K562 (cell line): Measurements from ENCODE around the gene MOAP1. TPM values are rescaled to one million over a fixed set of nuclear protein-coding genes. Genes with fewer than 3 reads are reported as not detected.

ENCODE experiments used
- ATAC-seq: fragments of 200-7000 bp; cut with Tn5 transposase; 3 replicates; pipeline ENCODE4 v1.9.1; 2020; ENCODE audit warnings: moderate library complexity
- BruUV-seq: library from RNA; stranded (reverse); fragments of 400-500 nt; replicated peaks from 2 replicates; lab custom pipeline; 2021; lab: Mats Ljungman, UMichigan
- CTCF ChIA-PET: fragments of 300-600 bp; formaldehyde crosslinking; extraction: SDS; loops from one replicate; lab custom pipeline; 2021; ENCODE audit warnings: low intra/inter-chr PET ratio; lab: Yijun Ruan, JAX
- POLR2A ChIA-PET: fragments of 300-600, 350-650 bp; sonication (Branson Sonifier 250); formaldehyde crosslinking; extraction: SDS; loops from one replicate; lab custom pipeline; 2021; ENCODE audit warnings: antibody characterized with exemption, inconsistent platforms; lab: Yijun Ruan, JAX
- DNase-seq, 4 experiments: peaks; one replicate each; pipeline versions ENCODE4 v3.0.0 to v3.0.0-alpha.2; 2011 to 2018; ENCODE audit warnings: low spot score in 3 of 4, mixed read lengths in 3 of 4; ENCODE audit errors: extremely low read depth in 1 of 4
- FAIRE-seq: peaks from 2 replicates; lab custom pipeline; 2011; peaks lifted over from hg19 to GRCh38; lab: Jason Lieb, UNC
- H2AFZ ChIP-seq: 2 replicates; pipeline ENCODE4 v1.6.0; 2011; ENCODE audit warnings: low read depth, low read length, control low read depth, inconsistent platforms
- H3K27ac ChIP-seq: fragments of 200-600 bp; 3 replicates; pipeline ENCODE4 v1.8.0; 2011; ENCODE audit warnings: low read depth, mild to moderate bottlenecking, control low read depth, inconsistent platforms, low read length, moderate library complexity, mixed read lengths; ENCODE audit errors: extremely low read depth
- H3K27me3 ChIP-seq, 2 experiments: fragments of 300-600 bp in 1 of 2; 2 replicates in 1 of 2; 3 replicates in 1 of 2; pipeline versions ENCODE4 v1.6.0 to v1.8.0; 2011; ENCODE audit warnings: inconsistent platforms in 2 of 2, low read length in 2 of 2, mild to moderate bottlenecking in 1 of 2, mixed read lengths in 1 of 2, moderate library complexity in 1 of 2; ENCODE audit not compliant: control insufficient read depth in 2 of 2, insufficient read depth in 2 of 2
- H3K36me3 ChIP-seq: fragments of 300-600 bp; 3 replicates; pipeline ENCODE4 v1.8.0; 2011; ENCODE audit warnings: mild to moderate bottlenecking, low read length, inconsistent platforms; ENCODE audit not compliant: control insufficient read depth, insufficient read depth
- H3K4me1 ChIP-seq, 2 experiments: fragments of 200-600 bp in 1 of 2; replicated peaks in 1 of 2; 2 replicates in 1 of 2; 3 replicates in 1 of 2; pipeline versions ENCODE4 v1.5.1 to v1.8.0; 2011; ENCODE audit warnings: inconsistent platforms in 2 of 2, low read length in 2 of 2, mild to moderate bottlenecking in 1 of 2, mixed read lengths in 1 of 2, moderate library complexity in 1 of 2; ENCODE audit not compliant: control insufficient read depth in 2 of 2, insufficient read depth in 2 of 2
- H3K4me2 ChIP-seq: 2 replicates; pipeline ENCODE4 v1.6.1; 2011; ENCODE audit warnings: low read length, control low read depth, inconsistent platforms, mixed read lengths; ENCODE audit not compliant: insufficient read depth
- H3K4me3 ChIP-seq: fragments of 200-600 bp; sonication (generic), shearing (Covaris generic); 2 replicates; pipeline ENCODE4 v1.5.1; 2016; ENCODE audit warnings: control low read depth, inconsistent platforms
- H3K79me2 ChIP-seq: fragments of 200-600 bp; 3 replicates; pipeline ENCODE4 v1.8.0; 2011; ENCODE audit warnings: low read length, inconsistent platforms; ENCODE audit not compliant: control insufficient read depth, insufficient read depth
- H3K9ac ChIP-seq, 2 experiments: 2 replicates each; pipeline versions ENCODE4 v1.6.0 to v1.6.1; 2011; ENCODE audit warnings: low read depth in 2 of 2, low read length in 2 of 2, control low read depth in 1 of 2, inconsistent platforms in 1 of 2, mild to moderate bottlenecking in 1 of 2, mixed read lengths in 1 of 2; ENCODE audit not compliant: insufficient read depth in 1 of 2
- H3K9me1 ChIP-seq: one replicate; pipeline ENCODE4 v1.6.0; 2011; ENCODE audit warnings: inconsistent platforms, mild to moderate bottlenecking, low read length, moderate library complexity; ENCODE audit not compliant: control insufficient read depth, insufficient read depth
- H3K9me3 ChIP-seq: replicated peaks from 2 replicates; pipeline ENCODE4 v1.5.1; 2011; ENCODE audit warnings: low read depth, low read length, inconsistent platforms; ENCODE audit not compliant: control insufficient read depth, insufficient read depth
- H4K20me1 ChIP-seq: replicated peaks from 2 replicates; pipeline ENCODE4 v1.6.1; 2011; ENCODE audit warnings: low read length, inconsistent platforms, mixed read lengths; ENCODE audit not compliant: control insufficient read depth, insufficient read depth
- ESRRA ChIP-seq: fragments of 450-650 bp; IDR thresholded peaks from 2 replicates; pipeline ENCODE4 v1.6.1; 2014; ENCODE audit warnings: low read depth, mild to moderate bottlenecking, moderate library complexity, borderline replicate concordance
- HSF4 ChIP-seq: fragments of 250-450 bp; sonication (Bioruptor Pico); IDR thresholded peaks from 2 replicates; pipeline ENCODE4 v2.1.2; 2022; ENCODE audit warnings: mild to moderate bottlenecking, moderate library complexity, borderline replicate concordance
- MEF2A ChIP-seq: IDR thresholded peaks from 2 replicates; pipeline ENCODE4 v1.6.1; 2011; ENCODE audit warnings: low read depth, mild to moderate bottlenecking, low read length, moderate library complexity; ENCODE audit not compliant: control insufficient read depth
- MEF2D ChIP-seq: conservative IDR thresholded peaks from 2 replicates; pipeline ENCODE4 v1.6.1; 2016; ENCODE audit warnings: low read depth, missing genetic modification characterization, missing compliant biosample characterization
- POU5F1 ChIP-seq: fragments of 150-350 bp; IDR thresholded peaks from 2 replicates; pipeline ENCODE4 v1.6.1; 2014; ENCODE audit warnings: borderline replicate concordance, low read length, low read depth, mild to moderate bottlenecking; ENCODE audit not compliant: partially characterized antibody
- RAD21 ChIP-seq, 2 experiments: fragments of 250-450 bp in 1 of 2; fragments of 450-650 bp in 1 of 2; sonication (Bioruptor Pico) in 1 of 2; formaldehyde crosslinking in 1 of 2; IDR thresholded peaks in 1 of 2; conservative IDR thresholded peaks in 1 of 2; 2 replicates each; pipeline versions ENCODE4 v1.4.0 to v1.8.0; 2020 to 2022; ENCODE audit warnings: mild to moderate bottlenecking in 2 of 2, moderate library complexity in 1 of 2
- SREBF2 ChIP-seq: sonication (generic); formaldehyde crosslinking; IDR thresholded peaks from 2 replicates; pipeline ENCODE4 v1.4.0; 2020; ENCODE audit warnings: mild to moderate bottlenecking, missing genetic modification reagents
- TARDBP ChIP-seq: fragments of 450-650 bp; IDR thresholded peaks from 2 replicates; pipeline ENCODE4 v1.6.1; 2016
- VEZF1 ChIP-seq: fragments of 200-800 bp; sonication (Bioruptor generic); IDR thresholded peaks from 2 replicates; pipeline ENCODE4 v1.6.1; 2017; ENCODE audit warnings: missing genetic modification characterization, missing compliant biosample characterization
- ZBTB1 ChIP-seq: sonication (generic); formaldehyde crosslinking; IDR thresholded peaks from 2 replicates; pipeline ENCODE4 v1.8.1; 2023; ENCODE audit warnings: missing genetic modification reagents, low read depth, mild to moderate bottlenecking, borderline replicate concordance
- ZNF174 ChIP-seq: fragments of 250-450 bp; sonication (Bioruptor Pico); IDR thresholded peaks from 2 replicates; pipeline ENCODE4 v1.4.0; 2020; ENCODE audit warnings: mild to moderate bottlenecking
- ZNF280A ChIP-seq: fragments of 450-650 bp; IDR thresholded peaks from 2 replicates; pipeline ENCODE4 v1.6.1; 2018; ENCODE audit warnings: mild to moderate bottlenecking, low read depth; ENCODE audit not compliant: partially characterized antibody
- WGBS: fragments of 100-300 bp; shearing (Covaris generic); methylation state at CpG from one replicate; pipeline ENCODE4 v1.1.6; 2016; ENCODE audit warnings: low coverage, mixed read lengths; ENCODE audit not compliant: insufficient coverage; ENCODE audit errors: missing lambda C conversion rate; 5-methylcytosine and 5-hydroxymethylcytosine counted together
- in situ Hi-C: fragments of 300-500 bp; cut with MboI; formaldehyde crosslinking; loops from 4 replicates; pipeline ENCODE4 v1.15.0; 2018; ENCODE audit warnings: inconsistent platforms, mixed read lengths
- intact Hi-C: fragments of 100-400 bp; cut with micrococcal nuclease; formaldehyde crosslinking; loops from 2 replicates; pipeline ENCODE4 v1.14.2; 2022
- polyA plus RNA-seq, 8 experiments: library from polyadenylated mRNA; depleted of rRNA in 4 of 8; stranded (reverse) in 5 of 8; unstranded in 3 of 8; fragments of >200 nt; fragmentation: Nextera tagmentation in 2 of 8; fragmentation: Illumina TruSeq in 1 of 8; extraction: Ambion mirVana in 2 of 8; extraction: Trizol in 1 of 8; gene quantifications; 2 replicates each; pipeline versions ENCODE4 v1.2.1 to v1.2.3, GENCODE V29; 2011 to 2014; ENCODE audit warnings: inconsistent platforms in 1 of 8, missing spikeins in 1 of 8
- total RNA-seq, 7 experiments: library from RNA; depleted of rRNA in 6 of 7; stranded (reverse); fragments of >200 nt in 6 of 7; fragmentation: Illumina TruSeq in 2 of 7; extraction: Trizol in 2 of 7; gene quantifications; 2 replicates each; pipeline versions ENCODE4 v1.2.1 to v1.2.3, GENCODE V29; 2011 to 2021; ENCODE audit warnings: low replicate concordance in 1 of 7

MOAP1 gene
- total and polyA plus RNA-seq, 9 of the 15 experiments (the other 6 are each of a cell fraction or from before 2014, with no cell fraction given) = 1.5 to 14.4 (median 6.0) TPM

GRCh38 chr14:93133464-93133863 lies 51.2 kb downstream of the MOAP1 start:
- no peaks in the 10 kb centered on the region for H3K36me3 ChIP-seq
- ChIA-PET POLR2A (interaction anchor here (0.9 to 1.2 kb wide), 2 partner anchors 20 to 46 kb away, joined by 3 read pairs; no protein-coding TSS in a partner anchor), CTCF (no interaction called here)
- H3K27me3 ChIP-seq = peaks cover 0 to 10% of the 10 kb centered on the region in 2 experiments; a peak in 4 of 5 replicates
- H3K4me1 ChIP-seq = peaks cover 3 to 7% of the 10 kb centered on the region in 2 experiments; a peak in 3 of 5 replicates
- no peaks in the 10 kb centered on the region for H4K20me1 ChIP-seq
- DNase-seq (no peak), FAIRE-seq (no peak), ATAC-seq (no peak)
- H3K9ac ChIP-seq = no peak overlapping the region
- no peak overlapping the region for H2AFZ ChIP-seq
- BruUV-seq = no TSS peak
- no peaks in the 10 kb centered on the region for H3K79me2 ChIP-seq
- TF ChIP-seq MEF2A (no peak), HSF4 (no peak), SREBF2 (CRISPR knock-in tag) (no peak)
- in situ Hi-C loops = no loop called here
- H3K4me3 ChIP-seq = no peak overlapping the region
- H3K4me2 ChIP-seq = no peak overlapping the region
- 47% methylated on average over 8 of the region's 8 CpGs for WGBS
- intact Hi-C loops = no loop called here
- H3K9me3 ChIP-seq = no peaks in the 10 kb centered on the region
- H3K9me1 ChIP-seq = no peaks in the 10 kb centered on the region
- H3K27ac ChIP-seq = no peak overlapping the region

GRCh38 chr14:93132472-93133065 lies 52.1 kb downstream of the MOAP1 start:
- Histone ChIP-seq H3K36me3 (no peaks in the 10 kb centered on the region), H3K79me2 (no peaks in the 10 kb centered on the region), H3K4me2 (no peak overlapping the region), H3K9me1 (no peaks in the 10 kb centered on the region), H3K27me3 (peaks cover 0 to 10% of the 10 kb centered on the region in 2 experiments; a peak in 4 of 5 replicates), H3K4me3 (no peak overlapping the region), H3K27ac (no peak overlapping the region), H3K9me3 (no peaks in the 10 kb centered on the region), H4K20me1 (no peaks in the 10 kb centered on the region), H3K9ac (no peak overlapping the region), H3K4me1 (no peaks in the 10 kb centered on the region; a peak in 1 of 5 replicates), H2AFZ (no peak overlapping the region)
- peak; percentile 76 for FAIRE-seq
- BruUV-seq = no TSS peak
- peak in 2 of 4 experiments; percentile 13 to 41 for DNase-seq
- WGBS = 36% methylated on average over 6 of the region's 8 CpGs
- intact Hi-C loops = loop anchor here (1.0 kb wide), 1 partner anchor 20 kb away; no protein-coding TSS in a partner anchor
- in situ Hi-C loops = no loop called here
- CTCF ChIA-PET = interaction anchor here (0.5 to 2.0 kb wide), 2 partner anchors 20 to 58 kb away, joined by 3 to 9 read pairs; no protein-coding TSS in a partner anchor
- POLR2A ChIA-PET = interaction anchor here (0.6 to 1.2 kb wide), 3 partner anchors 14 to 719 kb away, joined by 3 to 4 read pairs (median 3); no protein-coding TSS in a partner anchor
- peak; percentile 90 for ATAC-seq
- TF ChIP-seq ZNF174 (no peak), RAD21 (CRISPR knock-in tag; conservative IDR thresholded peaks at IDR 0.05 in 1 of 2, IDR thresholded peaks at IDR 0.05 in 1 of 2) (peak in 1 of 2 experiments; percentile 44; a peak in 1 of 4 replicates), ZNF280A (no peak), VEZF1 (CRISPR knock-in tag) (no peak), ZBTB1 (CRISPR knock-in tag) (no peak), MEF2D (no peak), ESRRA (peak; percentile 93), TARDBP (no peak), POU5F1 (no peak)
